NCI-H1417 (cell line): Measurements from ENCODE around the gene DYRK3.
"Not testable (repeated sequence)": the region's sequence is repeated elsewhere in the genome, so short reads cannot be mapped to it uniquely, and the experiment has no call there.

Source experiments
- DNase-seq, 3 experiments: peaks; one replicate each; lab custom pipeline; 2025; lab: John Stamatoyannopoulos, UW

DYRK3 gene

GRCh38 chr1:206631085-206631509 lies 4.2 kb upstream of the DYRK3 start:
- DNase-seq, result peak; percentile 70 to 90 (median 77)

DNA sequence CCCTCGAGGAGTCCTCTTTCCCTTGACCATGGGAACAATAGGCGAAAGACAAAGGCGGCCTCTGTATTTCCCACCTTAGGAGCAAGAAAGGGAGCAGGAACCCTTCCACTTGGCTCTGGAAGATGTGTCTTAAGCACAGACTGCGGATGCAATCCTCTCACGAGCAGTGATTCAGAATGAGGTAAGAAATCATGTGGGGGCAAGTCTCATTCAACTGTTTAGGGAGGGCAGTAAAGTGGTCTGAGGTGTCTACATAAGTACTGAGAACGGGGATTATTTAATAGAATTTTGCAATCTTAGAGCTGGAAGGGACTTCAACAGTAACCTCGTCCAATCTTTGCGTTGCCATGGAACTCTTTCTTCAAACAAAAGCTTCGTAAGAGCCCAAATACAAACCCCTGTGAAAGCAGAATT lies 1.6 kb upstream of the DYRK3 start:
- DNase-seq, result no peak

DNA sequence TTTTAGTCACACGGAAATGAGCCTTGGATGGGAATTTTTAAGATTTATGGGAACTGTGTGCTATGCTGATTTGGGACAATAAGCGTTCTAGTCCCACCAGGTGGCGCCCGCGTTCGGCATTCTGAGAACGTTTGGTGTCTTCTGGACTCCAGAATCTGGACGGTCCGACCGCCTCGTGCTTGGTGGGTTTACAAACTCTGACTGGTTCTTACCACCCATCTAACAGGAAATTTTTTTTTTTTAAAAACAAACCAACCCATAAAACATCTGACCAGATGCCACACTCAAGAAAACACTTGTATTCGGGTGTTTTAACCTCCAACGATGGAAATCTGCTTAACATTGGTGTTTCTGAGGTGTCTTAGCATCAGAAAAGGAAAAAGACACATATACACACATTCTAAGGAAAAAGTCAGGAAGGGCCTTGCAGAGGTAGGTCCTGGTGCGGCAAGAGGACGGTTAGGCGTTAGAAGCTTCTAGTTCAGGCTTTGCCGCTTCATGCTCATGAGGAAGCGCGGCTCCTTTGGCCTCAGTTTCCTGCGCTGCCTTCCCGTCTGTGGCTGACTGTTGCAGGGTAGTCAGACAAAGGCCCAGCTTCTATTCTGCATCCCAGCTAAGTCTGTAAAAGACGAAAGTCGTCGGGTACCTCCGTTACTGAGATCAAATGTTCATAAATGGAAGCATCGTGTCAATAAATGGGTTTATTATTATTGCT lies 814 bp upstream of the DYRK3 start:
- DNase-seq, result peak; percentile 86 to 100 (median 93)

GRCh38 chr1:206635978-206636345 lies 626 bp downstream of the DYRK3 start:
- peak in 2 of 3 experiments; percentile 51 to 78 for DNase-seq

GRCh38 chr1:206636671-206637070 lies 1.3 kb downstream of the DYRK3 start:
- DNase-seq, result peak in 1 of 3 experiments; percentile 31

GRCh38 chr1:206637605-206638004 lies 2.3 kb downstream of the DYRK3 start:
- no peak for DNase-seq

DNA sequence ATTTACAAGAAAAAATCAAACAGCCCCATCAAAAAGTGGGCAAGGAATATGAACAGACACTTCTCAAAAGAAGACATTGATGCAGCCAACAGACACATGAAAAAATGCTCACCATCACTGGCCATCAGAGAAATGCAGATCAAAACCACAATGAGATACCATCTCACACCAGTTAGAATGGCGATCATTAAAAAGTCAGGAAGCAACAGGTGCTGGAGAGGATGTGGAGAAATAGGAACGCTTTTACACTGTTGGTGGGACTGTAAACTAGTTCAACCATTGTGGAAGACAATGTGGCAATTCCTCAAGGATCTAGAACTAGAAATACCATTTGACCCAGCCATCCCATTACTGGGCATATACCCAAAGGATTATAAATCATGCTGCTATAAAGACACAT lies 6.7 kb downstream of the DYRK3 start:
- DNase-seq, result not testable (repeated sequence)

GRCh38 chr1:206643118-206643698 lies 7.9 kb downstream of the DYRK3 start:
- DNase-seq, result no peak

- DNase-seq, result no peak
Observed at GRCh38 chr1:206646504-206646903, 11.2 kb downstream of the DYRK3 start.

DNA sequence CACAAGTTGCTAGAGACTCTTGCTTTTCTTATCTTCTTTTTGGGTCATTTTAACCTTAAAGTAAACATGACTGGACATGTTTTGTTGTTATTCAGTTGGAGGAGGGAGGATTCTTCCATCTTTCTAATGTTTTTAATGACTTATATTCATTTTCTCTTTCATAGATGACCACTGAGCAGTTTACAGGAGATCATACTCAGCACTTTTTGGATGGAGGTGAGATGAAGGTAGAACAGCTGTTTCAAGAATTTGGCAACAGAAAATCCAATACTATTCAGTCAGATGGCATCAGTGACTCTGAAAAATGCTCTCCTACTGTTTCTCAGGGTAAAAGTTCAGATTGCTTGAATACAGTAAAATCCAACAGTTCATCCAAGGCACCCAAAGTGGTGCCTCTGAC lies 11.9 kb downstream of the DYRK3 start:
- DNase-seq, result no peak

GRCh38 chr1:206649261-206649921 lies 14.1 kb downstream of the DYRK3 start:
- no peak for DNase-seq

- no peak for DNase-seq
Observed at GRCh38 chr1:206651014-206651413, 15.7 kb downstream of the DYRK3 start.

GRCh38 chr1:206651958-206652890 lies 16.9 kb downstream of the DYRK3 start:
- DNase-seq, result no peak

GRCh38 chr1:206653715-206654459 lies 18.6 kb downstream of the DYRK3 start:
- DNase-seq, result no peak

GRCh38 chr1:206654828-206655227 lies 19.5 kb downstream of the DYRK3 start:
- no peak for DNase-seq

- DNase-seq, result peak in 1 of 3 experiments; percentile 60
Observed at GRCh38 chr1:206655471-206655882, 20.1 kb downstream of the DYRK3 start.

DNA sequence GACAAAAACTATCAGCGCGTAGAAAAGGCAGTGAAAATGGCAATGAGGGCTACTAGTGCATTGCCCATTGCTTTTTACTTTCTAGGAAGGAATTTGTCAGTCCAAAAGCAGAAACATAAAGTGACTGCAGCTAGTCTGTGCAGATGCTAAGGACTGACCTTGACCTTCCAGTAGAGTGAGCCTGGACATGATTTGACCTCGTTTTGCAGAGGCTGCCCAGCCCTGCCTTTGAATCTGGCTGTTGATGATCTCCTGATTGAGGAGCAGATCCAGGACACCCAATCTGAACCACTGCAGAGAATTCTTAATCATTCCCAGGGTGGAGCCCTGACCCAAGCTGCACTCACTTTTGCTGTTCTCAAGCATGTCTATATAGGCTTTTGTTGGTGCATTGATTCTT lies 21.6 kb downstream of the DYRK3 start:
- DNase-seq, result no peak

DNA sequence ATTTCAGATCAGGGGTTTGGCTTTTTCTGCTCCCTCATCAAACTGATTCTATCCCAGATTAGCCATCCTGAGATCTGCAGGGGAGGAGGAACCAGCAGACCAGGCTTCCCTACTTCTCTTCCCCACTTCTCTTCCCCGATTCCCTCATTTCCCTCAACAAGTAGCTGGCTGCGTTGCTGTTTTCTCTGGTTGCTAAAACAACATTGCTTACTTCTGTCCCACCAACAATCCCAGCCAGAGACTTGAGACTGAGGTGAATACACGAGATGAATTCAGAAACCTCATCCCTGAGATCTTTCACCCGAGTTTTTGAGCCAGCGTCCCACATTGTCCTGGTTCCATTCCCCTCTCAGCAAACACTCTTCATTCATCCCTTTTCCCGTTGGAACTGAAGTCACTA lies 22.4 kb downstream of the DYRK3 start:
- no peak for DNase-seq

DNA sequence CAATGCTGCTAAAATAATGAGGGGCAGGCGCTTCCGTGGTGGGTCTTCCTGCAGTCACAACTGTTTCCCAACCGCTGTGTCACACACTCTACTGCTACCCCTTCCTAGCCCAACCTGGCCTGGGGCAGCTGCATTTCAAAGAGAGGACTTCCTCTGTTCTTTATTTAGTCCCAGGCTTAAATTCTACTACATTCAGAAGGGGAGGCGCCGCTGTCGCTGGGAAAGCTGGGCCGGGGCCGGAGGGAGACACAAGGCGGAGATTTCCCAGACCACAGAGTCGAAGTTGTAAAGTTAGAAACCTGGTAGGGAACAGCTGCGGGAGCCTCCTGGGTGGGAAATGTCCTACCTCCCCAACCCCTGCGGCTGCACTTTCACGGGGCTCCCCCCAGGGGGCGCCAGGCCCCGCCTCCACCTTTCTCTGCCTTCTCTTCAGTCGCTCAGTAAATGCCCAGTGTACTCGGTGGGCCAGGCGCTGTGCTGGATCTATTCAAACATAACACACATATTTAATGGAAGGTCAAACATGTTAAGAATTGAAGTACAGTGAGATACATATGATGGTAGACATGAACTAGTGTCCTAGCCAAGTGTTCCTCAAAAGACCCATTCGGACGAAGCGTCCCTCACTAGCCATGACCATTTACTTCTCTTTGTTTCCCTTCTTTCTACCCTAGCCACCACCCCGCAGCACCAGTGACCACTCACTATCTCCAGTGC lies 23.1 kb downstream of the DYRK3 start:
- DNase-seq, result no peak

DNA sequence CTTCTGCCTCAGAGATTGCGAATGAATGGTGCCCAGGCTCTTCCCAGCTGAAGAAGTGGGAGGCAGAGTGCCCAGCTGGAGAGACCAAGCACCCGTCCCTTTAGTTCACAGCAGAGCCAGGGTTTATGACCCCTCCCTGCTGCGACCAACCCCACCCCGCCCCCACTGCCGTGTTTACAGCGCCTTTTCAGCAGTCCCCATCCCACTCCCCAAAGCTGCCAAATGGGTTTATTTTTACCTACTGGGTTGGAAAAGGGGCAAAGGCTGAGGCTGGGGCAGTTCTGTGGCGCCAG lies 23.6 kb downstream of the DYRK3 start:
- DNase-seq, result no peak

GRCh38 chr1:206660136-206660535 lies 24.8 kb downstream of the DYRK3 start:
- DNase-seq, result no peak
